ENCODE results near the gene PHRF1. TPM values are rescaled to one million over a fixed set of nuclear protein-coding genes. Genes with fewer than 3 reads are reported as not detected.

PHRF1 gene
- total RNA-seq, 6 experiments from 2014 or later = 15.4 to 21.9 (median 20.3) TPM

DNA sequence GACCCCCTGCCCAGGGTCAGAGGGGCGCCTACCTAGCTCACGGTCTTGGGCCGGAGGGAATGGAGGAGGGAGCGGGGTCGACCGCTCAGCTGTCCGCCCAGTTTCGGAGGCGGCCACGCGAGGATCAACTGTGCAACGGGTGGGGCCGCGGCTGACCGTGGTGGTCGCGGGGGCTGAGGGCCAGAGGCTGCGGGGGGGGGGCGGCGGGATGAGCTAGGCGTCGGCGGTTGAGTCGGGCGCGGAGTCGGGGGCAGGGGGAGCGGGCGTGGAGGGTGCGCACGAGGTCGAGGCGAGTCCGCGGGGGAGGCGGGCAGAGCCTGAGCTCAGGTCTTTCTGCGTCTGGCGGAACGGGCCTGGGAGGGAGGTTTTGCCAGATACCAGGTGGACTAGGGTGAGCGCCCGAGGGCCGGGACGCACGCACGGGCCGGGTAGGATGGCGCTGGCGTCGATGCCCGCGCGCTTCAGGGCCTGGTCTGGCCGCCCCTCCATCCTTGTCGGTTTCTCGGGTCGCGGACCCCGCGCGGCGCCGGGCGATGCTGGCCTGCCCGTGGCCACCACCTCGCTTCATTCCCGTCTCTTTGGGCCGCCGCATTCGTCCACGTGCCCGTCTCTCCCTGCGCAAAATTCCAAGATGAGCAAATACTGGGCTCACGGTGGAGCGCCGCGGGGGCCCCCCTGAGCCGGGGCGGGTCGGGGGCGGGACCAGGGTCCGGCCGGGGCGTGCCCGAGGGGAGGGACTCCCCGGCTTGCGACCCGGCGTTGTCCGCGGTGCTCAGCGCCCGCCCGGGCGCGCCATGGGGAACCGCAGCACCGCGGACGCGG lies 60.5 kb downstream of the PHRF1 start, which contains the start of gene DRD4:
TSS of gene DRD4 (plus strand) at position 759 of the 822 bp plus-strand sequence. CDS start at position 795, 36 bp downstream.
- no peak within 1 kb of the TSS for H3K27ac ChIP-seq
- H3K27me3 ChIP-seq = no peaks in the 10 kb centered on the region

DNA sequence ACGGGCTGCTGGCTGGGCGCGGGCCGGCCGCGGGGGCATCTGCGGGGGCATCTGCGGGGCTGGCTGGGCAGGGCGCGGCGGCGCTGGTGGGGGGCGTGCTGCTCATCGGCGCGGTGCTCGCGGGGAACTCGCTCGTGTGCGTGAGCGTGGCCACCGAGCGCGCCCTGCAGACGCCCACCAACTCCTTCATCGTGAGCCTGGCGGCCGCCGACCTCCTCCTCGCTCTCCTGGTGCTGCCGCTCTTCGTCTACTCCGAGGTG lies 61.0 kb downstream of the PHRF1 start:
- Histone ChIP-seq H3K4me3 (peak overlapping the region in 1 of 3 donors; percentile 1), H3K4me1 (peaks cover 0 to 9% (median 0%) of the 10 kb centered on the region in 4 donors), H3K36me3 (no peaks in the 10 kb centered on the region), H3K9me3 (no peaks in the 10 kb centered on the region), H3K27ac (no peak overlapping the region), H3K27me3 (no peaks in the 10 kb centered on the region)
- no peak for DNase-seq
- no CpG with 5 or more reads among the region's 34 CpGs for WGBS (ENCODE audit: insufficient coverage, low coverage, low lambda C conversion rate, missing lambda C conversion rate)
- ATAC-seq = no peak
- intact Hi-C loops (cut with DNase I) = no loop called here
- TF ChIP-seq POLR2A (IDR thresholded peaks at IDR 0.05) = no peak
- TF ChIP-seq, protein P1, sequence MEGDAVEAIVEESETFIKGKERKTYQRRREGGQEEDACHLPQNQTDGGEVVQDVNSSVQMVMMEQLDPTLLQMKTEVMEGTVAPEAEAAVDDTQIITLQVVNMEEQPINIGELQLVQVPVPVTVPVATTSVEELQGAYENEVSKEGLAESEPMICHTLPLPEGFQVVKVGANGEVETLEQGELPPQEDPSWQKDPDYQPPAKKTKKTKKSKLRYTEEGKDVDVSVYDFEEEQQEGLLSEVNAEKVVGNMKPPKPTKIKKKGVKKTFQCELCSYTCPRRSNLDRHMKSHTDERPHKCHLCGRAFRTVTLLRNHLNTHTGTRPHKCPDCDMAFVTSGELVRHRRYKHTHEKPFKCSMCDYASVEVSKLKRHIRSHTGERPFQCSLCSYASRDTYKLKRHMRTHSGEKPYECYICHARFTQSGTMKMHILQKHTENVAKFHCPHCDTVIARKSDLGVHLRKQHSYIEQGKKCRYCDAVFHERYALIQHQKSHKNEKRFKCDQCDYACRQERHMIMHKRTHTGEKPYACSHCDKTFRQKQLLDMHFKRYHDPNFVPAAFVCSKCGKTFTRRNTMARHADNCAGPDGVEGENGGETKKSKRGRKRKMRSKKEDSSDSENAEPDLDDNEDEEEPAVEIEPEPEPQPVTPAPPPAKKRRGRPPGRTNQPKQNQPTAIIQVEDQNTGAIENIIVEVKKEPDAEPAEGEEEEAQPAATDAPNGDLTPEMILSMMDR (IDR thresholded peaks at IDR 0.05) = no peak

More for the DNA sequence above, 60.5 kb downstream of the PHRF1 start, which contains the start of gene DRD4:
- intact Hi-C loops (cut with DNase I) = no loop called here
- DNase-seq (peak in 1 of 3 donors; percentile 29), ATAC-seq (peak; percentile 51 to 64 (median 61))
- H3K36me3 ChIP-seq = no peaks in the 10 kb centered on the region
- no peak for TF ChIP-seq POLR2A (IDR thresholded peaks at IDR 0.05)
- TF ChIP-seq, protein P1 (IDR thresholded peaks at IDR 0.05) = no peak
- H3K4me3 ChIP-seq = peak within 1 kb of the TSS in 1 of 3 donors; percentile 1
- H3K9me3 ChIP-seq = no peaks in the 10 kb centered on the region
- WGBS (ENCODE audit: insufficient coverage, low coverage, low lambda C conversion rate, missing lambda C conversion rate) = 16% methylated on average over 6 of the region's 100 CpGs
- peaks cover 0 to 9% (median 0%) of the 10 kb centered on the region in 4 donors for H3K4me1 ChIP-seq

DNA sequence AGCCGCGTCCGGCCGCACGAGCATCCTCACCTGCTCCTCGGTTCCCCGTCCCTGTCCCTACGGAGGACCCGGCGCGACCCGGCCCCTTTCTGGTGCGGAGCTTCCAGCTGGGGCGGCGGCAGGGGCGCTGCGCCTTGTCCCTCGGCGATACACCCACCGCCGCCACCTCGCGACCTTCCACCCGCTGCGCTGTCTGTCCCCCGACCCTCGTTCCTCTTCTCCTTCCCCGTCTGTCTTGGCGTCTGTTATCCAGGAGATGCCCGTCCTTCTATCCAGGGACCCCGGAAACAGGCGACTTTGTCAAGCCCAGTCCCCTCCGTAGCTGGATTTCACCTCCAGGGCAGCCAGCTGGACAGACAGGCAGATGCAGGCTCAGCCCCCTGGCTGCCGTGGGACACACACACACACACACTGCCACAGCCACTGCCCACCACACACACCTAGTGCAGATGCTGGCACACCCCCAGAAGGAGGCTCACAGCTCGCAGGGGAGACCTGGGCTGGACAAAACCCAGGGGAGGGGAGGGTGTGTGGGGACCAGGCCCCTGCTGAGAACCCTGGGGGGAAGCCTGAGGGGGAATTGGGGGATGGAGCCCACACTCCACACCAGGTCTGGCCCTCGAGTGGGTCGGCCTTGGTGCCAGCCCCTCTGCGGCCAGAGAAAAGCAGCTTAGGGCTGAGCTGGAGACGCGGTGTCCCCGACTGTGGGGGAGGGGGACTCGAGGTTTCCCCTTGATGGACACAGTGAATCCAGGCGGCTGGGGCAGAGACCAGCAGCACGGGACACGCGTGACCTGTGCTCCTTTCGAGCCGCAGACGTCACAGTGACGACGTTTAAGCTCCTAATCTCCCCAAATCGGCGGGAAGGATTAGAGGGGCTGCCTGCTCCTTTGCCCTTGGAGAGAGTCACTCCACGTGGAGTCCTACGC lies 61.6 kb downstream of the PHRF1 start:
- TF ChIP-seq, protein P1 (IDR thresholded peaks at IDR 0.05) = no peak
- no peak for TF ChIP-seq POLR2A (IDR thresholded peaks at IDR 0.05)
- peak overlapping the region in 1 of 3 donors; percentile 1 for H3K4me3 ChIP-seq
- intact Hi-C loops (cut with DNase I) = no loop called here
- H3K9me3 ChIP-seq = no peaks in the 10 kb centered on the region
- WGBS (ENCODE audit: insufficient coverage, low coverage, low lambda C conversion rate, missing lambda C conversion rate) = 45% methylated on average over 10 of the region's 55 CpGs
- no peaks in the 10 kb centered on the region for H3K27me3 ChIP-seq
- no peaks in the 10 kb centered on the region for H3K36me3 ChIP-seq
- H3K4me1 ChIP-seq = peaks cover 0 to 9% (median 0%) of the 10 kb centered on the region in 4 donors
- no peak overlapping the region for H3K27ac ChIP-seq
- DNase-seq = peak in 1 of 3 donors; percentile 33
- no peak for ATAC-seq

DNA sequence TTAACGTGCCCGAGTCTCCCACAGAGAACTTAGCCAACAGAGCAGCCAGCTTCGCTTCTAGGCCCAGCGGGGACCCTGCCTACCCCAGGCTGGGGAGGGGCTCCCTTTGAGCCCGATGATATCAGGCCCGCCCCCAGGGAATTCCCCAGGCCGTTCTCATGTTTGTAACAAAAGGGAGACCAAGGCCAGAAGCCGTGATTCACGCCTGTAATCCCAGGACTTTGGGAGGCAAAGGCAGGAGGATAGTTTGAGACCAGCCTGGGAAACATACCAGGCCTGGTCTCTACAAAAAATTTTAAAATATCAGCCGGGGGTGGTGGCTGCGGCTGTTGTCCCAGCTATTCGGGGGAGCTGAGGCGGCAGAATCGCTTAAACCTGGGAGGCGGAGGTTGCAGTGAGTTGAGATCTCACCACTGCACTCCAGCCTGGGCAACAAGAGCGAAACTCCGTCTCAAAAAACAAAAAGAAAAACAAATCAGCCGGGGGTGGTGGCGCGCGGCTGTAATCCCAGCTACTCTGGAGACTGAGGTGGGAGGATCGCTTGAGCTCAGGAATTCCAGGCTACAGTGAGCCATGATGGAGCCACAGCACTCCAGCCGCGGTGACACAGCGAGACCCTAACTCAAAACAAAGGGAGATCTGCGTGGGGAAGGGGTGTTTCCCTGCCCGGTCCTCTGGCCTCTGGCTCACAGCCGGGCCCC lies 62.5 kb downstream of the PHRF1 start:
- ATAC-seq = no peak
- no peaks in the 10 kb centered on the region for H3K27me3 ChIP-seq
- TF ChIP-seq, protein P1 (IDR thresholded peaks at IDR 0.05) = no peak
- no peak for TF ChIP-seq POLR2A (IDR thresholded peaks at IDR 0.05)
- DNase-seq = no peak
- H3K27ac ChIP-seq = no peak overlapping the region
- WGBS (ENCODE audit: insufficient coverage, low coverage, low lambda C conversion rate, missing lambda C conversion rate) = 68% methylated on average over 12 of the region's 28 CpGs
- no peak overlapping the region for H3K4me3 ChIP-seq
- no peaks in the 10 kb centered on the region for H3K9me3 ChIP-seq
- intact Hi-C loops (cut with DNase I) = no loop called here
- peaks cover 0 to 9% (median 0%) of the 10 kb centered on the region in 4 donors for H3K4me1 ChIP-seq
- no peaks in the 10 kb centered on the region for H3K36me3 ChIP-seq
